HG03097 (cell line): Measurements from ENCODE around the gene ANKRD12.
A peak's percentile ranks its signal among the peaks of the same experiment; 100 is the strongest.

Experiments
- ATAC-seq: cut with Tn5 transposase; IDR thresholded peaks from one replicate; pipeline ENCODE4 v1.9.1; 2021; ENCODE audit not compliant: unreplicated experiment, low FRiP score

The ANKRD12 gene

DNA sequence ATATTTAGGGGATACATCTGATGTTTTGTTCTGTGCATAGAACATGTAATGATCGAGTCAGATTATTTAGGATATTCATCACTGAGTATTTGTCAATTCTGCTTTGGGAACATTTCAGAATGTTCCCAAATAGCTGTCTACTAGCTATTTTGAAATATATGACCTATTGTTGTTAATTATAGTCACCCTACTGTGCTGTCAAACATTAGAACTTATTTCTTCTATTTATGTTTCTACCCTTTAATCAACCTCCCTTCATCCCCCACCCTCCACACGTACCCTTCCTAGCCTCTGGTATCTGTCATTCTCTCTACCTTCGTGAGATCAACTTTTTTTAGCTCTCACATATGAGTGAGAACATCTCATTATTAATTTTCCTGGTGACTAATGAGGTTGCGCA lies 40.9 kb downstream of the ANKRD12 start:
- no peak for ATAC-seq

DNA sequence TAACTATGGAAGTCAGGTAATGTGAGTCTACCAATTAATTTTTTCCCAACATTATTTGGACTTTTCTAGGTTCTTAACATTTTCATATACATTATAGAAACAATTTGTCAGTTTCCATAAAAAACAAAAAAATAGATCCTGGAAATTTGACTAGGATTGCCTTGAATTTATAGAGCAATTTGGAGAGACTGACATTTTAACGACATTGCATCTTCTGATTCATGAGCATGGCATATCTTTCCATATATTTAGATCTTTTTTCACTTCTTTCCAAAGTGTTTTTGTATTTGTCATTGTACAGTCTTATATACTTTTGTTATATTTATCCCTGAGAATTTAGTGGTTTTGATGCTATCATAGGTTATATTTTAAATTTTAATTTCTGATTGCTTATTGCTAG lies 42.0 kb downstream of the ANKRD12 start:
- no peak for ATAC-seq

- no peak for ATAC-seq
These were observed 44.7 kb downstream of the ANKRD12 start for GRCh38 chr18:9181275-9181674.

- no peak for ATAC-seq
These were observed 46.3 kb downstream of the ANKRD12 start for GRCh38 chr18:9182852-9183399.

DNA sequence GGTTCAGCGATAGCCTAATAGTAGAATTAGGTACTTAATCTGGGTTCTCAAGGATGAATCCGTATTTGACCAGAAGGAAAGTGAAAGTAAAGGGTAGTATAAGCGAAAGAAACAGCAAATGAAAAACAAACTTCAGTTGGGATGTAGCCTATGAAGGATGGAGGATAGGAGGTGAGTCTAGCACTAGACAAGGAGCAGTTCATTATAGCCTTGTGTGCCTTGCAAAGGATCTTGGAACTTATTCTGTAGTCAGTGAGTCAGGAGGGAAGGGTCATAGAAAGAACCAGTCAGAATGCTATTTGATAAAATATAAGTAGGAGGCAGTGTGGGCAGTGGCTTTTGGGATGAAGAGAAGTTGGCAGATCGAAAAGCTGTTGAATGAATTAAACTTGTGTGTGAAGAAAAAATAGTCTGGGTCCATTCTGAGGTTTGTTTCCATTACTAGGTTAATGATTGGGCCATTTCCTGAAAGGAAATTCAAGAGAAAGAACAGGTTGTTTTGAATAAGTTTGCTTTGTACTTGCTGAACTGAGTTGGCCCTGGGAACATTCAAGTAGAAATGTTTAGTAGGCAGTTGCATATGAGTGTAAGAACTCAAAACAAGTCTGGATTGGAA lies 48.5 kb downstream of the ANKRD12 start:
- ATAC-seq = no peak

DNA sequence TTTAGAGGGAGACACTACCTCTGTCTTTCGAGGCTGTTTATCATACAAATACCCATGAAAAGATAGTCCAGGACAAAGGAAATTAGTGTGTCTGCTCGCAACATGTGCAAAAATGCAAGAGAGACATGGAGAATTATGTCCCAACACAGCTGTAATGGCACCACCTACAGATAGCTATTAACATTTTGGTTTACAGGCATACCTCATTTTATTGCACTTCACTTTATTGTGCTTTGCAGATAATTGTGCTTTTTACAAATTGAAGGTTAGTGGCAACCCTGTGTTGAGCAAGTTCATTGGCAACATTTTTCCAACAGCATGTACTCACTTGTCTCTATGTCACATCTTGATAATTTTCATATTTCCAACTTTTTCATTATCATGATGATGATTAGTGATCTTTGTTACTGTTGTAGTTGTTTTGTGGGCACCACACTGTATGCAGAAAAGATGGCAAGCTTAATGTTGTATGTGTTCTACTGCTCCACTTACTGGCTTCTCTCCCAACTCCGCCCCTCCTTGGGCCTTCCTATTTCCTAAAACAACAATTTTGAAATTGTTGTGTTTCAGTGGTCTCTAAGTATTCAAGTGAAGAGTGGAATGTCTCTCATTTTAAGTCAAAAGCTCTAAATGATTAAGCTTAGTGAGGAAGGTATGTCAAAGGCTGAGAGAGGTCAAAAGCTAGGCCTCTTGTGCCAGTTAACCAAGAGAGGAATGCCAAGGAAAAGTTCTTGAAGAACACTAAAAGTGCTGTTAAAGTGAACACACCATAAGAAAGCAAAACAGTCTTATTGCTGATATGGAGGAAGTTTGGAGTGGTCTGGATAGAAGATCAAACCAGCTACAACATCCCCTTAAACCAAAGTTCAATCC lies 52.0 kb downstream of the ANKRD12 start:
- no peak for ATAC-seq

GRCh38 chr18:9189491-9189890 lies 52.9 kb downstream of the ANKRD12 start:
- ATAC-seq = no peak

DNA sequence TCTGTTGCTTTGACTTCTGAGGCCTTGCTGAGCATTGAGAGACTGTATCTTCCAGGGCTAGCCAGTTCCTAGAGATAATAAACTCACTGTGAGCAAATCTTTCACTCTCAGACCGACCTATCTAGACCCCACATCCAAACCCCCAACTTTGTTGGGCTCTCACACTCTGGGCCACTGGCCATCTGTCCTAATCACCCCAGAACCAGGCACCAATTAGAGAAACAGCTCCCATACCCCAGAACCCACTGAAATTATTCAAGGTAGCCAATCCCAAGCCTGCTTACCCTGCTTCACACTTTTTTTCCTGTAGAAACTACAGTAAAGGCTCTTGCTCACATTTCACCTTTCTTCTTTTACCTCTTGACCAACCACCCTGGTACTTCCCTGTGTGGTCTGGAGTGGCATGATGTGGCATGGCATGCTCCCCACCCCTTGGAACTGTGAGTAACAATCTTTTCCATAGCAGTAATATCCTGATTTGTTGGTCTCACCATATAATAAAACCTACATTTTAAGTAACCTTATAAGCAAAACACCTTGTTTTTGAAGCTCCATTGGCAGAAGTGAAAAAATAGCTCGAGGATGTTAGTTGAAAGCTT lies 55.2 kb downstream of the ANKRD12 start:
- no peak for ATAC-seq

GRCh38 chr18:9193031-9193430 lies 56.5 kb downstream of the ANKRD12 start:
- no peak for ATAC-seq

- no peak for ATAC-seq
These were observed 60.0 kb downstream of the ANKRD12 start for GRCh38 chr18:9196568-9196967.

- ATAC-seq = no peak
These were observed 63.1 kb downstream of the ANKRD12 start for GRCh38 chr18:9199681-9200080.

DNA sequence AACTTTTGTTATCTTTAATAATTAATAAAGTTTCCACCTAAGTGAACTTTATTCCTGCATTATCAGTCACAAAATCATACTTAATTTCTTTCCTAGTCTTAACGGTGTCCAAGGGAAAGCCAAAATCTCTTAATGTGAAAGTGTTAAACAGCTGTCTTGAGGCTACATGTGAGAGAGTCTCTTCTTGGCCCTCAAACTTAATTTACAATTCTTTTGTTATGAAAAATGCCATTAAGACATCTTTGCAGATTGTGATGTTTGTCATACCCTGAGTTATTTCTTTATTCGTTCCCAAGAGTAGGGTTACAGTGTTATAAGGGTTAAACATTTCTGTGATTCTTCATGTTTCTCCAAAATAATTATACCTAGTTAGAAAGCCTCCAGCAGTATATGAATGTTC lies 64.6 kb downstream of the ANKRD12 start:
- ATAC-seq = no peak

GRCh38 chr18:9204659-9205058 lies 68.1 kb downstream of the ANKRD12 start:
- no peak for ATAC-seq

GRCh38 chr18:9206421-9206820 lies 69.8 kb downstream of the ANKRD12 start:
- ATAC-seq = no peak

- ATAC-seq = no peak
These were observed 72.7 kb downstream of the ANKRD12 start for GRCh38 chr18:9209279-9209678.

GRCh38 chr18:9210966-9211365 lies 74.4 kb downstream of the ANKRD12 start:
- no peak for ATAC-seq

- ATAC-seq = peak; percentile 71
These were observed 75.4 kb downstream of the ANKRD12 start for GRCh38 chr18:9211955-9212354.

GRCh38 chr18:9215221-9215933 lies 78.8 kb downstream of the ANKRD12 start:
- no peak for ATAC-seq

- no peak for ATAC-seq
These were observed 79.9 kb downstream of the ANKRD12 start for GRCh38 chr18:9216459-9216858.

DNA sequence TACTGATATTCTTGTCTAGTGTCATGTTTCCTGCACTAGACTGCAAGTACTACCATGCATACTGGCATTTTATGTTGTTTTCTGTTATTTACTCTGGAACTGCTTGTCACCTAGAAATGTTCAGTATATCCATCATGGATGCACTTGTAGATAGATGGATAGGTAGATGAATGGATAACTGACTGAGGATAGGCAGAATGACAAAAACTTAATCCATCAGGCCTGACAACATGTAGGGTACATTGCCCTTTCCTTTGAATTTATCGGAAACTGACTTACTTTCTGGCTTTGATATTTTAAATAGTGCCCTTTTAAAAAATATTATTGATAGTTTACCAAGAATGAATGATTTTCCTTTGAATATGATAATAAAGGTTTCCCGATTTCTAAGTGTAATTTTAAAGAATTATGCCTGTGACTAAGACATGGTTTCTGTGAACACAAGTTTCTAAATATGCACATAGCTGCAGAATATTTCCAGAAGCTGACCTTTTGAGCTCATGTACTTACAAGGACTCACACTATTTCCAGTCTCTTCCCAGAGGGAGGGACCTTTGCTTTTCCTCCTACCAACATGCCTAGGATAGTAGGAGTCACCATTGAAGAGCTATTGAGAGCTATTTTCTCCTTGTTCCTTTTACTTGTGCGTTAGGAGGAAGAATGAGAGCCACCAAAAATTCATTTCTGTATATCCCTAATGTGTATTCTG lies 81.3 kb downstream of the ANKRD12 start:
- no peak for ATAC-seq
